HT1080 (cell line): ENCODE data around the gene TRIM41. TPM values are rescaled to one million over a fixed set of nuclear protein-coding genes. Genes with fewer than 3 reads are reported as not detected.
"Not testable (repeated sequence)": the region's sequence is repeated elsewhere in the genome, so short reads cannot be mapped to it uniquely, and the experiment has no call there.

Source experiments
- DNase-seq: peaks from one replicate; pipeline ENCODE4 v3.0.0-alpha.2; 2015; ENCODE audit warnings: low read depth
- total RNA-seq: library from RNA; depleted of rRNA; stranded (reverse); fragments of >200 nt; shearing (Covaris generic); gene quantifications from 2 replicates; pipeline ENCODE4 v1.2.3, GENCODE V29; 2014

Gene TRIM41
- total RNA-seq, 1 experiment from 2014 or later: 29.1 TPM

GRCh38 chr5:181210148-181210547 is 12.9 kb upstream of the TRIM41 start:
- DNase-seq: not testable (repeated sequence)

GRCh38 chr5:181210698-181211097 is 12.4 kb upstream of the TRIM41 start:
- not testable (repeated sequence) for DNase-seq

GRCh38 chr5:181211208-181211607 is 11.9 kb upstream of the TRIM41 start:
- DNase-seq: no peak

- DNase-seq: no peak
Observed at GRCh38 chr5:181212080-181212479, 11.0 kb upstream of the TRIM41 start.

DNA sequence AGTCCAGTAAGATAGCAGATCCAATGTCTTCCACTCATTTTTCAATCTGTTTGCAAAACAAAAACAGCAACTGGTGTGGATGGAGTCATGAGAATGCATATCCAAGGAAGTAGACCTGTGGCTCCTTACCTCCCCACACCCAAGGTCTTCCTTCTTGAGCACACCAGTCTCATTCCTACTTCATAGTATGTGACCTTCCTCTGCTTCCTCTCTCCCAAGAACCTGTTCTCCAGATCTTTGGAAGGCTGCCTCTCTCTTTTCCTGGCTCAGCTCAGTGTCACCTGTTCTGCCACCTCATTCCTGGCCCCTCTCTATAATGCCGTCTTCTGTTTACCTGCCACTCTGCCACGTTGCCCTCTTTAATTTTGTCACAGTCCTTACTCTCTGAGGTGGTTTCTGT is 10.1 kb upstream of the TRIM41 start:
- no peak for DNase-seq

- not testable (repeated sequence) for DNase-seq
Observed at GRCh38 chr5:181214249-181214648, 8.8 kb upstream of the TRIM41 start.

DNA sequence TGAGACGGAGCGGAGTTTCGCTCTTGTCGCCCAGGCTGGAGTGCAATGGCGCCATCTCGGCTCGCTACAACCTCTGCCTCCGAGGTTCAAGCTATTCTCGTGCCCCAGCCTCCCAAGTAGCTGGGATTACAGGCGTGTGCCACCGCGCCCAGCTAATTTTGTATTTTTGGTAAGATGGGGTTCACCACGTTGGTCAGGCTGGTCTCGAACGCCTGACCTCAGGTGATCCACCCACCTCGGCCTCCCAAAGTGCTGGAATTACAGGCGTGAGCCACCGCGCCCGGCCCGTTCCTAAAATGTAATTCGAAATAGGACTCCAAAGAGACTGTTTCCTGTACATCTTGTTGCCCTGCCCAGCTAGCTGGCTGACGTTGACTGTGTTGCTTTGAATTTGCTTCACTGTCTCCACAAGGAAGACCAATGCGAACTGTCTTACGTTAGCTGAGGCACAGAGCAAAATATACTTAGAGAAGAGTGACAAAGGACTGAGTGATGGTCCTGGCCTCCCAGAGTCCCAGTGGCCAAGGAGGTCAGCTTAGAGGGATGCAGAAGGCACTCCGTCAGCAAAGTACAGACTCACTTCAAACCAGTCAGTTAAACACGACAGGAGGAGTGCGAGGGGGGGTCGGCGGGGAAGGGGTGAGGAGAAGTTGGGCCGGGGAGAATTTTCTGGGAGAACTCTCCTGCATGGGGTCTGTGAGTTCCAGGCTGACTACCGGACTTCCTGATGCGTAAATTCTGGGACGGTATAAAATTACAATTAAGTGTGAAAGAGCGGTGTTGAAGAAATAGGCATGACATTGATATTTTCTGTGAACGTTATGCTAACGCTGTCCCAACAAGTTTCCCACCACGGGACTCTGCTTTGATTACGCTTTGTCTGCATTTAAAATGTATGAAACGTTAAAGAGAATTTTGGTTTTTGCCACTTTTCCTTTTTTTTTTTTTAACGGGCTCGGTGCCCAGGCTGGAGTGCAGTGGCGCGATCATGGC is 6.8 kb upstream of the TRIM41 start:
- peak; percentile 78 for DNase-seq

DNA sequence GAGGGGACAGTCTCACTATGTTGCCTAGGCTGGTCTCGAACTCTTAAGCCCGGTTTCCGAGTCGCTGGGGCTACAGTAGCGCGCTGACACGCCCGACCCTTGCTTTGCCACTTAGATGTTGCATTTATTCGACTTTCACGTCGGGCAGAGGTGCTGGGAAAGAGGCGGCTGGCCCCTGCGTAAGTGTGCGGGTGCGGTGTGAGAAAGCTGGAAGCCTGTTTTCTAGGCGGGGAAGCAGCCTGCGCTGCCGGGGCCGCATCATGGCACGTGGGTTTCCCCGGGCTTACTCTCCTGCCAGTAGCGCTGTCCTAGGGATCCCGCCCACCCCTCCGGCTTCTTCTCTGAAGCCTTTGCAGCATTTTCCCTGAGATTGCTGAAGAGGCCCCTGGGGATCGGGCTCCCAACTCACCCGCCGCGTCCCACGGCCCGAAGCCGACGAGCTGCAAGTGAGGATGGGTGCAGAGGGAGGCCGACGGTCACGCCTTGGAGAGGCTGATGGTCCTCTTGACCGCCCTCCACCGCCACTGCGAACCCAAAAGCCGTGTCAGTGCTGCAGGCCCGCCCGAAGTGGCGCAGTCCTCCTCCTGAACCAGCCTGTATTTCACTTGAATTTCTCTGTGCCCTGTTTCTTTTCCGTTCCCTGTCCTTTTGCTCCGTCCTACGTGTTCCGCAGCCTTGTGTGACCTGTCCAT is 5.8 kb upstream of the TRIM41 start:
- DNase-seq: peak; percentile 69

GRCh38 chr5:181217803-181218062 is 5.3 kb upstream of the TRIM41 start:
- no peak for DNase-seq

DNA sequence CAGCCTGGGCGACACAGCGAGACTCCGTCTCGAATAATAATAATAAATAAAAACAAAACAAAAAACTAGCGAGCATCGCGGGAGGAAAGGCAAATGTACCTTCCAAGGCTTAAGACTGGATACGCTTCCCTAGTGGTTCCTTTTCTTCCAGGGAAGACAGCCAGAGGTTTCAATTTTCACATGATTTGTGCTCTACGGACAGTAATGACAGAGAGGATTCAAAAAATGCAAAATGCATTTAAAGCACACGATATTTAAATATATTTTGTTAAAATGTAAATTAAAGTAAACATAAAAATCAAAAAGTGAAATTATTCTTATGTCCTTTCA is 4.3 kb upstream of the TRIM41 start:
- DNase-seq: no peak

GRCh38 chr5:181219262-181220177 is 3.6 kb upstream of the TRIM41 start:
- no peak for DNase-seq

GRCh38 chr5:181220178-181220515 is 2.9 kb upstream of the TRIM41 start:
- no peak for DNase-seq

DNA sequence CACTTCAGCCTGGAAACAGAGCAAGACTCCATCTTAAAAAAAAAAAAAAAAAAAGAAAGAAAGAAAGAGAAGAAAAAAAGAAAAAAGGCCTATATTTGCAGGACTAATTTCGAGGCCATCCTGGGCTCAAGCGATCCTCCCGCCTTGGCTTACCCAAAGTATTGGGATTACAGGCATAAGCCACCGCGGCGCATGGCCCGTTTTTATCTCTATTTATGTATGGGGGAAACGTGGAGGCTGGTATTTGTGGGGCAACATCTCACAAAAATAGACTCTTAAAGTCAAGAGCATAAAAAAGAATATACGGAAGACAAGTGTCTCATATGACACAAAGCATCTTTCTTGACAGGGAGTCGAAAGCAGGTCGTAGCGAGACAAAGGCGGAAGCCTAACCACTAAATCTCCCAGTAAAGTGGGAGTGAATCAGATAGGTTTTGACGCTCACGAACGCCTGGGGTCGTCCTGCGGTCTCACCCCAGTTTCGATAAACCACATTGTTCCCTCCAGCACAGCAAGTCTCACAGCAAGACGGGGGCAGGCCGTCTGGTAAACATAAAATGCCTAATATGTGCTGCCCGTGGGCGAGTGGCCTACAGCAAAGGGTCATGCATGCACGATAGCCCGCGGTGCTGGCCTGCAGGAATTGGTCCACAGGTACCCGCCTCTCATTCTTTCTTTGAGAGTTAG is 1.8 kb upstream of the TRIM41 start:
- DNase-seq: no peak

DNA sequence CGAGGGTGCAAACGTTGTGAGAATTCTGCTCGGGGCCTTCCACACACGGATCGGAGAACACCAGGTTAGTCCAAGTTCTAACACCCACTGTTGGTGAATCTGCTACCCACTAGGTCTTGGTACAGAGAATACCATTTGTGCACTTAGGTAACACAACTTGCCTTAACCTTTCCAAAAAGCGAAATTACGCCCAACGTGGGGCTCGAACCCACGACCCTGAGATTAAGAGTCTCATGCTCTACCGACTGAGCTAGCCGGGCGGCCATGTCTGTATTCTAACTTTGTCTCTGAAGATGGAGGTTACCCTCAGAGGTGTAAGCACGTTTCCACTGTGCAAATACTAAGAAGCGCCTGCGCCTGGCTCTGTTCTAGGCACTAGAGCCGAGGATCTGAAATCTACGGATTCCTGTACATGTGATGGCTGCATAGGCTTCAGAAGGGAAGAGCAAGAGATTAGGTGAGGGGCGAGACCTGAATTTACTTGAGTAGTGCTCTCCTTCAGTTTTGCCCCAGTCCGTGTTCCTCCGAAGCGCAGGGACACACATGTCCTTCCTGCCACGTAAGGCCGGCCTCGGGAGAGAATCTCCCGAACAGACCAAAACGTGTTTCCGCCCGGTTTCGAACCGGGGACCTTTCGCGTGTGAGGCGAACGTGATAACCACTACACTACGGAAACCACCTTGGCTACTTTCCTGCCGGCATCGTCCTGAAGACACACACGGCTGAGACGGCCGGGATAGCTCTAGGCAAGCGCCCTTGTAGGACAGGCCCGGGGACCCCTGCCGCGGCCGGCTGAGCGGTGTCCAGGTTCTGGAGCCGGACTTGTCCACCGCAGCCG is 1.1 kb upstream of the TRIM41 start:
- peak; percentile 99 for DNase-seq

DNA sequence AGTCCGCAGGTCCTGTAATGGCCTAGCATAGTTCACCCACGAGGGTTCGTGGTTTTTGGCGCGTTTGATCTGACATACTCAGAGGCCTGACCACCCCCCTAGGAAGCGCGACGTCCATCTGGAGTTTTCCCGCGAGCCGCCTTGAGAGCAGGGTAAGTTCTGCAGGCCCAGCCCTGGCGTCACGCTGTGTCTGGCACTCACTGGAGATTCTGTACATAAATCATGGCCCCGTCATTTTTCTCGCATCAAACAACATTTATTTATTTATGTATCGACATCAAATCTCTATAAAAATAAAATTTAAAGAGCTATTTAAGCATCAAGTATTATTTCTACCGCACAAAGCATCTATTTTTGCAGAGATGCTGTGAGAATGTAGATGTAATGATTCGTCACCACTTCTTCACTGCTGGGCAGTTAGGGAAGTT is 437 bp upstream of the TRIM41 start:
- DNase-seq: no peak

GRCh38 chr5:181223729-181224389 is 778 bp downstream of the TRIM41 start:
- no peak for DNase-seq

DNA sequence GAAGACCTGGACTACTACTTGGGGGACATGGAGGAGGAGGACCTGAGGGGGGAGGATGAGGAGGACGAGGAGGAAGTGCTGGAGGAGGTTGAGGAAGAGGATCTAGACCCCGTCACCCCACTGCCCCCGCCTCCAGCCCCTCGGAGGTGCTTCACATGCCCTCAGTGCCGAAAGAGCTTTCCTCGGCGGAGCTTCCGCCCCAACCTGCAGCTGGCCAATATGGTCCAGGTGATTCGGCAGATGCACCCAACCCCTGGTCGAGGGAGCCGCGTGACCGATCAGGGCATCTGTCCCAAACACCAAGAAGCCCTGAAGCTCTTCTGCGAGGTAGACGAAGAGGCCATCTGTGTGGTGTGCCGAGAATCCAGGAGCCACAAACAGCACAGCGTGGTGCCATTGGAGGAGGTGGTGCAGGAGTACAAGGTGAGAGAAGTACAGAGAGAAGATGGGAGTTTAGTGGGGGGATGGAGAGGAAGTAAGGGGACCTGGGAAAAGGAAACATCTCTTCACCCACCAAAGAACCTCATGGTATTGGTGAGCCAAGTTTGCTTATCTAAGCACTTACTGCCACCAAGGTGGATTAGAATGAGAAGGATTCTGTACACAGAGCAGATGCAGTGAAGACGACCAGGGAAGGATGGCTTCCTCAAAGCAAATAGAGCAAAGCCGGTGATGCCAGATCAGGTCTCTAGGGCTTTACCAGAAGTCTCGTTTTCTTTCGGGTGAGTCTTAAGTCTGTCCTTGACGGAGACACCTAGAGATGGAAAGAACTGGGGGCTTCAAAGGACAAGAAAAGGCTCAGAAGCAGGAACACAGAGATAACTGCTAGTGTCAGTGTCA is 1.5 kb downstream of the TRIM41 start:
- DNase-seq: no peak

DNA sequence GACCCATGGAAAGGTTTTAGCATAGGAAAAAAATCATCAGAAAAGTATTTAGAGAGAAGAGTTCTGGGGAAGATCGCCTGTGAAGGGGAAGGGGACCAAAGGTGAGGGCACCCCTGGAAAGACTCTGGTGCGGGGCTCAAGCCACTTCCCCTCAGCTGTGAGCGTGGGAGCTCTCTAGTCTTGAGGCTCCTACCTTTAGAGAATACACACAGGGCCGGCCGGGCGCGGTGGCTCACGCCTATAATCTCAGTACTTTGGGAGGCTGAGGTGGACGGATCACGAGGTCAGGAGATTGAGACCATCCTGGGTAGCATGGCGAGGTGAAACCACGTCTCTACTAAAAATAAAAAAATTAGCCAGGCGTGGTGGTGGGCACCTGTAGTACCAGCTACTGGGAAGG is 6.9 kb downstream of the TRIM41 start:
- no peak for DNase-seq

GRCh38 chr5:181230551-181230950 is 7.5 kb downstream of the TRIM41 start:
- DNase-seq: no peak
